D721Med (cell line): ENCODE results near the gene MGAT5.

Experiments used
- DNase-seq: peaks from one replicate; pipeline ENCODE4 v3.0.0; 2011; ENCODE audit warnings: low spot score; ENCODE audit not compliant: insufficient read length
- FAIRE-seq: peaks from 2 replicates; lab custom pipeline; 2011; peaks lifted over from hg19 to GRCh38; lab: Jason Lieb, UNC
- CTCF ChIP-seq: IDR thresholded peaks from 2 replicates; pipeline ENCODE4 v1.5.1; 2012; ENCODE audit warnings: mild to moderate bottlenecking, control low read depth; ENCODE audit not compliant: insufficient read depth; ENCODE audit errors: missing control alignments

Gene MGAT5

DNA sequence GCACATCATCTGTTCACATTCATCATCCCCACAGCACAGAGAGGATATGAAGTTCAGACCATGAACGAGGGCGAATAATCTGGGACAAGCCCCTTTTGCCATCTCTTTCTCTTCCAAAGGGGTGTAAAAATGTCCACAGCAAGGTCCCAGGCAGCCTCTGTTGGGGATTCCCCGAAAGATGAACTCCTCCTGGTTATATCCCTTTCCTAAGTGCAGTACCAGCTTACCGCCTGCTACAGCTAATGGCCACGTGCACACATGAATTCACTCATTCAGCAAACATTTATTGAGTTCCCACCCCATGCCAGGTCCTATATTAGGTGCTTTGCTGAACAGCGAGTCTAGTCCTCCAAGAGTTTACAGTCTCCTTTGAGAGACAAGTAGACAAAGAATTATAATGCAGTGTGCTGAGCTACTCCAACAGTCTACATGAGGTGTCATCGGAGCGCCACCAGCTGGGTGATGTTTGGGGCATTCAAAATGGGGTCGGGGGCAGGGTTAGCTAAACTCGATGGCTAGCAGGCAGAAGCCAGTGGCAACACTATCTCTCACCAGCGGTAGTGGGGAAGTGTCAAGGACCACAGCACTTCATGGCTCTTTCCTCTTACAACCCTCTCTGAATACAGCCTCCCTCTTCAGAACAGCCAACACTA is 236.0 kb downstream of the MGAT5 start:
- FAIRE-seq, result no peak
- DNase-seq, result no peak
- no peak for TF ChIP-seq CTCF

DNA sequence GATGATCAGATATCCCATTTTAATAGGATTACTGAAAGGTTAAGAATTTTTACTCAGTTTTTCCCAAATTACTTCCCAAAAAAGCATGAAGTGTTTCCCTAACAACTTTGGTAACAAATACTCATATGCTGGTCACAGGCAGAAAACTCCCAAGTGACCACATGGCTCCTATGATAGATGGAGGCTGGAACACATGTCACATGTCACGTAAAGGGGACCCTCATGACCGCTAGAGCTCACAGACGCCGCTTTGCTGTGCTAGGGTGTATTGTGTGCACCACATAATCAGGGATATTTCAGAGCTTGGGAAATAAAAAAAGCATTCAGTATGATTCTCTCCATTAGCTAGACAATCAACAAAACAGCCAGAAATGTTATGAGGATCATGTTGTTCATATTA is 236.7 kb downstream of the MGAT5 start:
- TF ChIP-seq CTCF, result no peak
- FAIRE-seq, result no peak

GRCh38 chr2:134491022-134491421 is 237.2 kb downstream of the MGAT5 start:
- no peak for TF ChIP-seq CTCF
- DNase-seq (no peak), FAIRE-seq (no peak)

More for the DNA sequence above, 236.7 kb downstream of the MGAT5 start:
- DNase-seq, result no peak

DNA sequence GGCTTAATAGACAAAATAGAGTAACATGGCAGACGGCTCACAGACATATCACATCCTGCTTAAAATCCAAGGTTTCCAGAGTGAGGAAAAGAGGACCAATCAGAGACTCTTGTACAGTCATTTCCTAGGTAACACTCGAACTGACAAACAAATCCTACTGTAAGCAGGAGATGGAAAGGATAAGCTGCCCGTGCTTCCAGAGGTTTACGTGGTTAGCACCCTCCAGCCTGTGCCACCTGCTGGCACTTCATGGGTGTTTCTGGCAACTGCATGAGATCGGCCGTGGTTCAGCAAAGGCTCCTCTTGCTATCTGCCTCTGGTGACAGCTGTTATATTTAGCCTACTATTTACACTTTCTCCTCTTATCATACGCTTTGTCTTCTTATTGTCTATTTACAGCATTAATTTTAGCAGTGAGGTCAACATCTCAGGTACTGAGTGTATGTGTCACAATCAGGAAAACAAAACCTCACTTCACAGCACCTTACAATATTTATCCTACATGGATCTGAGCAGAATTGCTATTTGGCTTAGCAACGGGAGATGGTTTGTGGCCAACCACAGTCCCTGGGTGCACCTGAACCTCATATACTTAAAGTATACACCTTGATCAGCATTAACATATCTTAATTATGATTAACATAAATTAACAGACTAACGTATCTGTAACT is 238.0 kb downstream of the MGAT5 start:
- TF ChIP-seq CTCF, result peak; percentile 44
- peak; percentile 76 for FAIRE-seq
- DNase-seq, result peak; percentile 37

- no peak for FAIRE-seq
Measured at GRCh38 chr2:134493797-134494196, 239.9 kb downstream of the MGAT5 start.

GRCh38 chr2:134498654-134499053 is 244.8 kb downstream of the MGAT5 start:
- no peak for TF ChIP-seq CTCF
- no peak for DNase-seq
- FAIRE-seq, result no peak

More at GRCh38 chr2:134493797-134494196, 239.9 kb downstream of the MGAT5 start:
- no peak for TF ChIP-seq CTCF
- no peak for DNase-seq
